PC-3 (cell line): Measurements from ENCODE around the gene DNAAF3. TPM values are rescaled to one million over a fixed set of nuclear protein-coding genes. Genes with fewer than 3 reads are reported as not detected.

Experiments
- ATAC-seq: fragments of 200-7000 bp; cut with Tn5 transposase; 2 replicates; pipeline ENCODE4 v1.9.1; 2020; ENCODE audit warnings: mild to moderate bottlenecking, moderate library complexity
- BruUV-seq: library from RNA; stranded (reverse); fragments of 400-500 nt; replicated peaks from 2 replicates; lab custom pipeline; 2021; lab: Mats Ljungman, UMichigan
- CTCF ChIA-PET: fragments of 300-600 bp; sonication (Branson Sonifier 250); formaldehyde crosslinking; loops from one replicate; lab custom pipeline; 2022; ENCODE audit warnings: antibody characterized with exemption; lab: Charles Lee
- POLR2A ChIA-PET: fragments of 300-600 bp; sonication (Branson Sonifier 250); formaldehyde crosslinking; loops from one replicate; lab custom pipeline; 2022; ENCODE audit warnings: antibody characterized with exemption; ENCODE audit not compliant: unreplicated experiment; lab: Charles Lee
- DNase-seq: peaks from one replicate; pipeline ENCODE4 v3.0.0-alpha.2; 2015
- H2AFZ ChIP-seq: fragments of 300-600 bp; sonication (generic); 2 replicates; pipeline ENCODE4 v1.6.0; 2016; ENCODE audit warnings: antibody characterized with exemption, low read length
- H3F3A ChIP-seq: fragments of 300-600 bp; sonication (generic); one replicate; pipeline ENCODE4 v1.6.0; 2017; ENCODE audit warnings: antibody characterized with exemption, low read length, control low read depth, mild to moderate bottlenecking; ENCODE audit not compliant: unreplicated experiment
- H3K27ac ChIP-seq: fragments of 300-600 bp; sonication (generic); 2 replicates; pipeline ENCODE4 v1.5.1; 2016; ENCODE audit warnings: mild to moderate bottlenecking, low read length
- H3K27me3 ChIP-seq: fragments of 300-600 bp; sonication (generic); 2 replicates; pipeline ENCODE4 v1.6.1; 2016; ENCODE audit warnings: low read length, mixed read lengths
- H3K36me3 ChIP-seq: fragments of 300-600 bp; sonication (generic); 2 replicates; pipeline ENCODE4 v1.6.1; 2016; ENCODE audit warnings: low read depth, mixed run types, low read length, mixed read lengths
- H3K4me1 ChIP-seq: fragments of 300-600 bp; sonication (generic); 2 replicates; pipeline ENCODE4 v1.5.1; 2016; ENCODE audit warnings: low read length; ENCODE audit not compliant: insufficient read depth
- H3K4me2 ChIP-seq: fragments of 300-600 bp; sonication (generic); 2 replicates; pipeline ENCODE4 v1.6.0; 2016; ENCODE audit warnings: low read length
- H3K4me3 ChIP-seq: fragments of 300-600 bp; sonication (generic); 2 replicates; pipeline ENCODE4 v1.5.1; 2016; ENCODE audit warnings: mild to moderate bottlenecking, low read length, mixed read lengths
- H3K79me2 ChIP-seq: fragments of 300-600 bp; sonication (generic); 2 replicates; pipeline ENCODE4 v1.6.1; 2017; ENCODE audit warnings: low read length, mixed read lengths
- H3K9ac ChIP-seq: fragments of 300-600 bp; sonication (generic); 2 replicates; pipeline ENCODE4 v1.6.0; 2016; ENCODE audit warnings: mild to moderate bottlenecking, low read length
- H3K9me2 ChIP-seq: fragments of 300-600 bp; sonication (generic); replicated peaks from 2 replicates; pipeline ENCODE4 v1.6.1; 2016; ENCODE audit warnings: mixed run types, low read length, mixed read lengths
- H3K9me3 ChIP-seq: fragments of 300-600 bp; sonication (generic); 2 replicates; pipeline ENCODE4 v1.6.1; 2016; ENCODE audit warnings: low read length, mixed read lengths
- H4K20me1 ChIP-seq: fragments of 300-600 bp; sonication (generic); 2 replicates; pipeline ENCODE4 v1.6.1; 2016; ENCODE audit warnings: low read length, mixed read lengths
- CTCF ChIP-seq: fragments of 300-600 bp; sonication (generic); conservative IDR thresholded peaks from 2 replicates; pipeline ENCODE4 v1.5.1; 2017; ENCODE audit warnings: antibody characterized with exemption, low read depth, mild to moderate bottlenecking, low read length
- EZH2 ChIP-seq: fragments of 300-600 bp; sonication (generic); IDR thresholded peaks from one replicate; pipeline ENCODE4 v1.6.1; 2017; ENCODE audit warnings: antibody characterized with exemption, mild to moderate bottlenecking, low read length; ENCODE audit not compliant: unreplicated experiment
- EZH2phosphoT487 ChIP-seq: fragments of 300-600 bp; sonication (generic); IDR thresholded peaks from 2 replicates; pipeline ENCODE4 v1.6.1; 2018; ENCODE audit warnings: mild to moderate bottlenecking, antibody characterized with exemption, low read length, borderline replicate concordance
- intact Hi-C: fragments of 100-400 bp; cut with micrococcal nuclease; formaldehyde crosslinking; loops from 2 replicates; pipeline ENCODE4 v1.9.0; 2023
- total RNA-seq: library from RNA; depleted of rRNA; stranded (reverse); fragments of >200 nt; gene quantifications from 2 replicates; pipeline ENCODE4 v1.2.3, GENCODE V29; 2014

DNAAF3 gene
- total RNA-seq, 1 experiment from 2014 or later, result 30.0 TPM

- BruUV-seq, result no TSS peak
- TF ChIP-seq EZH2phosphoT487, result no peak
- no peak for TF ChIP-seq EZH2
- no peak for TF ChIP-seq CTCF
- Histone ChIP-seq H3K4me2 (no peak overlapping the region), H3K79me2 (no peaks in the 10 kb centered on the region), H3K36me3 (no peaks in the 10 kb centered on the region), H3K9me3 (no peaks in the 10 kb centered on the region), H3K27ac (no peak overlapping the region), H2AFZ (no peak overlapping the region), H3F3A (no peaks in the 10 kb centered on the region), H3K4me3 (no peak overlapping the region), H3K27me3 (no peaks in the 10 kb centered on the region), H4K20me1 (no peaks in the 10 kb centered on the region), H3K4me1 (no peaks in the 10 kb centered on the region), H3K9me2 (no peaks in the 10 kb centered on the region), H3K9ac (no peak overlapping the region)
- DNase-seq (no peak), ATAC-seq (no peak)
- intact Hi-C loops, result no loop called here
- ChIA-PET POLR2A (no interaction called here), CTCF (no interaction called here)
Observed at GRCh38 chr19:55137915-55138314, 28.5 kb downstream of the DNAAF3 start.

GRCh38 chr19:55136399-55137102 is 29.9 kb downstream of the DNAAF3 start:
- no peak overlapping the region for H3K4me3 ChIP-seq
- H3K4me1 ChIP-seq, result no peaks in the 10 kb centered on the region
- no peaks in the 10 kb centered on the region for H3K9me2 ChIP-seq
- no peak overlapping the region for H3K27ac ChIP-seq
- H4K20me1 ChIP-seq, result no peaks in the 10 kb centered on the region
- DNase-seq (no peak), ATAC-seq (no peak)
- no peak overlapping the region for H2AFZ ChIP-seq
- H3K9me3 ChIP-seq, result no peaks in the 10 kb centered on the region
- ChIA-PET POLR2A (no interaction called here), CTCF (no interaction called here)
- intact Hi-C loops, result no loop called here
- no peak overlapping the region for H3K4me2 ChIP-seq
- no TSS peak for BruUV-seq
- no peaks in the 10 kb centered on the region for H3K79me2 ChIP-seq
- H3K36me3 ChIP-seq, result no peaks in the 10 kb centered on the region
- no peaks in the 10 kb centered on the region for H3F3A ChIP-seq
- H3K9ac ChIP-seq, result no peak overlapping the region
- no peaks in the 10 kb centered on the region for H3K27me3 ChIP-seq
- TF ChIP-seq CTCF (no peak), EZH2phosphoT487 (no peak), EZH2 (no peak)

- Histone ChIP-seq H3F3A (no peaks in the 10 kb centered on the region), H4K20me1 (no peaks in the 10 kb centered on the region), H3K79me2 (no peaks in the 10 kb centered on the region), H2AFZ (no peak overlapping the region), H3K4me3 (no peak overlapping the region), H3K9me3 (no peaks in the 10 kb centered on the region), H3K27me3 (no peaks in the 10 kb centered on the region), H3K4me1 (no peaks in the 10 kb centered on the region), H3K27ac (no peak overlapping the region), H3K36me3 (no peaks in the 10 kb centered on the region), H3K9me2 (no peaks in the 10 kb centered on the region), H3K9ac (no peak overlapping the region), H3K4me2 (no peak overlapping the region)
- ATAC-seq (no peak), DNase-seq (no peak)
- POLR2A ChIA-PET, result no interaction called here
- intact Hi-C loops, result no loop called here
- TF ChIP-seq EZH2 (no peak), EZH2phosphoT487 (no peak), CTCF (no peak)
- CTCF ChIA-PET, result interaction anchor here (1.4 kb wide), 1 partner anchor 12 kb away, joined by 3 read pairs; no protein-coding TSS in a partner anchor
- BruUV-seq, result no TSS peak
Observed at GRCh38 chr19:55134736-55135135, 31.7 kb downstream of the DNAAF3 start.
